Right lobe of liver (tissue), 6 donors: Measurements from ENCODE around the gene SMG7. TPM values are rescaled to one million over a fixed set of nuclear protein-coding genes. Genes with fewer than 3 reads are reported as not detected.

Experiments
- ATAC-seq, 4 donors: fragments of 200-7000 bp; cut with Tn5 transposase; one replicate each; pipeline ENCODE4 v1.9.1; 2020; ENCODE audit warnings: mild to moderate bottlenecking in 4 of 4, moderate library complexity in 4 of 4
- DNase-seq, 3 donors: peaks; one replicate each; pipeline ENCODE4 v3.0.0-alpha.2; 2020
- H3K27ac ChIP-seq, 3 donors: fragments of 200-600 bp; one replicate each; pipeline ENCODE4 v1.8.0; 2022
- H3K27me3 ChIP-seq, 2 donors: fragments of 200-600 bp; one replicate each; pipeline ENCODE4 v1.8.0; 2022
- H3K36me3 ChIP-seq, 4 donors: fragments of 200-600 bp; sonication (generic) in 1 of 4; one replicate each; pipeline versions ENCODE4 v1.5.1 to v1.8.0; 2017 to 2022; ENCODE audit warnings: control low read depth in 1 of 4
- H3K4me1 ChIP-seq, 4 donors: fragments of 200-600 bp; sonication (generic) in 1 of 4; one replicate each; pipeline versions ENCODE4 v1.5.1 to v1.8.0; 2017 to 2022; ENCODE audit warnings: control low read depth in 1 of 4
- H3K4me3 ChIP-seq, 3 donors: fragments of 200-600 bp; one replicate each; pipeline ENCODE4 v1.8.0; 2022
- H3K9me3 ChIP-seq, 4 donors: fragments of 200-600 bp; sonication (generic) in 1 of 4; one replicate each; pipeline versions ENCODE4 v1.5.1 to v1.8.0; 2017 to 2022; ENCODE audit warnings: control low read depth in 1 of 4
- CTCF ChIP-seq, 4 donors: fragments of 200-600 bp in 3 of 4; fragments of 450-650 bp in 1 of 4; IDR thresholded peaks; one replicate each; pipeline versions ENCODE4 v1.5.1 to v1.8.0; 2016 to 2022; ENCODE audit warnings: antibody characterized with exemption in 4 of 4, mild to moderate bottlenecking in 2 of 4
- POLR2A ChIP-seq: fragments of 450-650 bp; IDR thresholded peaks from one replicate; pipeline ENCODE4 v1.6.1; 2017; ENCODE audit warnings: antibody characterized with exemption, mild to moderate bottlenecking
- WGBS: methylation state at CpG from one replicate; pipeline ENCODE4 v1.1.6; 2018; ENCODE audit warnings: low coverage, low lambda C conversion rate; ENCODE audit not compliant: insufficient coverage; ENCODE audit errors: missing lambda C conversion rate; 5-methylcytosine and 5-hydroxymethylcytosine counted together
- intact Hi-C, 2 donors: fragments of 100-400 bp; cut with DNase I; formaldehyde crosslinking; loops; one replicate each; pipeline versions ENCODE4 v1.11.2 to v1.14.1; 2022
- total RNA-seq, 6 experiments: library from RNA; depleted of rRNA in 2 of 6; stranded (reverse); fragments of >200 nt in 2 of 6; fragmentation: NEBNext Ultra II Directional in 3 of 6; extraction: Animal tissue kit (Norgen Biotek cat#: 25700) in 3 of 6; gene quantifications; one replicate each; pipeline versions ENCODE4 v1.1.0 to v1.2.4, GENCODE V29; 2016 to 2023
- donor health status: DM: no; HTN: yes; CAD: no.
- donor health status: DM: no; HTN: no; CAD: no.
- donor health status: DM: no; HTN: no; CAD: no.
- donor health status: DM: no; HTN: yes; CAD: no.
- donor health status: DM: no; HTN: yes; CAD: no.

The SMG7 gene
- total RNA-seq, 6 experiments from 2014 or later = 23.5 to 35.3 (median 25.2) TPM

GRCh38 chr1:183566026-183566425 is 93.7 kb downstream of the SMG7 start:
- H3K27me3 ChIP-seq = no peaks in the 10 kb centered on the region
- H3K4me3 ChIP-seq = no peak overlapping the region
- WGBS = 80% methylated on average over 1 of the region's 2 CpGs
- H3K36me3 ChIP-seq = peaks cover 0 to 2% (median 0%) of the 10 kb centered on the region in 4 donors
- H3K9me3 ChIP-seq = no peaks in the 10 kb centered on the region
- TF ChIP-seq CTCF (IDR thresholded peaks at IDR 0.05) (no peak), POLR2A (no peak)
- no peaks in the 10 kb centered on the region for H3K4me1 ChIP-seq
- no peak for ATAC-seq
- no peak for DNase-seq
- intact Hi-C loops = no loop called here
- no peak overlapping the region for H3K27ac ChIP-seq

DNA sequence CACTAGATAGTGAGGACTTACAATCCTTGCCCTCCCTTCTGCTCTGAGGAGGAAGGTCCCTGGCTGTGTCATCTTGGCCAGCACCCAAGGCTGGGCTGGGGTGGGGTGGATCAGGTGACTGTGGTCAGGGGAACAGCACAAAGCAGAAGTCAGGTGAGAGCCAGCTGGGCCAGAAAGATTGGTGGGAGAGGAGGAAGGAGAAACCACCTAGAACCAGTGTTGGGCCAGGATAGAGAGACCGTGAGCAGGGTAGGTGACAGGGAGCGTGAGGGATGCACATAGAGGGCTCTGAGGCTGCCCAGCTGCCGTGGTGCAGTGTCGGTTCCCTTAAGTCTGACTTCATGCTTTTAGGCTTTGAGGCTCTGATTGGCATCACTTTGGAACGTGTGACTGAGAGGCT is 95.3 kb downstream of the SMG7 start:
- TF ChIP-seq CTCF (IDR thresholded peaks at IDR 0.05) (no peak), POLR2A (no peak)
- Histone ChIP-seq H3K27ac (no peak overlapping the region), H3K4me1 (no peaks in the 10 kb centered on the region), H3K4me3 (no peak overlapping the region), H3K9me3 (no peaks in the 10 kb centered on the region), H3K36me3 (peaks cover 0 to 2% (median 0%) of the 10 kb centered on the region in 4 donors), H3K27me3 (no peaks in the 10 kb centered on the region)
- peak; percentile 68 to 81 (median 68) for DNase-seq
- WGBS = 40% methylated on average over 1 of the region's 5 CpGs
- intact Hi-C loops = no loop called here
- peak; percentile 43 to 57 (median 53) for ATAC-seq

DNA sequence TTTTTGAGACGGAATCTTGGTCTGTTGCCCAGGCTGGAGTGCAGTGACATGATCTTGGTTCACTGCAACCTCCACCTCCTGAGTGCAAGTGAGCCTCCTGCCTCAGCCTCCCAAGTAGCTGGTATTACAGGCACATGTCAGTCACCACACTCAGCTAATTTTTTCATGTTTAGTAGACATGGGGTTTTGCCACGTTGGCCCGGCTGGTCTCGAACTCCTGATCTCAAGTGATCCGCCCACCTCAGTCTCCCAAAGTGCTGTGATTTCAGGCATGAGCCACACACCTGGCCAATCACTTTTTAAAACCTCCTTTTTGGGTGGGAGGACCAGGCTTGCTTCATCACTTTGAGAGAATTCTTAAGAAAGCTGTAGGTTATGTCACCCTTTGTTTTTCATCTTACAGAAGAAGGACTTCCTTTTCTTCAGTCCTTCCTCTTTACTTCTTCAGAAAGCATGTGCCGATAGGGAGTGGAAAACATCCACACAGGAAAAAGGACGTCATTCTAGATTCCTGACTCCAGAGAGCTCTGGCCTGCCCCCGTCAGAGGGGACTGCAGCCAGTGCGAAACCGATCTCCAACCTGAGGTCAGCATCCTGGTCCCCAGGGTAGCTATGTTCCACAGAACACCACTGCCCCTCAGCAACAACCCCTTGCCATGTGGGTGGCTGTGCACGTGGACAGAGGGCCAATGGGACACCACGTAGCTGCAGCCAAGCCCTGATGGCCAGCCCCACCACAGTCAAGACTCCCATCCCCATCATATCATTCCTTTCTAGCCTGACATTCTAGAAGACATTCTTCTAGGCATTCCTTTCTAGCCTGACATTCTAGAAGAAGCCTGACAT is 96.1 kb downstream of the SMG7 start:
- intact Hi-C loops = no loop called here

GRCh38 chr1:183569141-183569540 is 96.8 kb downstream of the SMG7 start:
- no peak for DNase-seq
- intact Hi-C loops = no loop called here
- Histone ChIP-seq H3K9me3 (no peaks in the 10 kb centered on the region), H3K4me3 (no peak overlapping the region), H3K27me3 (no peaks in the 10 kb centered on the region), H3K36me3 (no peaks in the 10 kb centered on the region), H3K4me1 (no peaks in the 10 kb centered on the region), H3K27ac (peak overlapping the region in 1 of 3 donors; percentile 7)
- no peak for TF ChIP-seq CTCF (IDR thresholded peaks at IDR 0.05)
- TF ChIP-seq POLR2A = no peak
- ATAC-seq = no peak
- 72% methylated on average over 4 of the region's 4 CpGs for WGBS

More for the DNA sequence above, 96.1 kb downstream of the SMG7 start:
- no peaks in the 10 kb centered on the region for H3K36me3 ChIP-seq
- H3K27ac ChIP-seq = no peak overlapping the region
- TF ChIP-seq CTCF (IDR thresholded peaks at IDR 0.05) = no peak
- TF ChIP-seq POLR2A = no peak
- H3K27me3 ChIP-seq = no peaks in the 10 kb centered on the region
- DNase-seq (peak in 1 of 3 donors; percentile 64), ATAC-seq (peak; percentile 43 to 69 (median 65))
- 50% methylated on average over 8 of the region's 12 CpGs for WGBS
- H3K4me3 ChIP-seq = no peak overlapping the region
- H3K4me1 ChIP-seq = no peaks in the 10 kb centered on the region
- no peaks in the 10 kb centered on the region for H3K9me3 ChIP-seq
